Measurements from ENCODE around the gene HPS1. TPM values are rescaled to one million over a fixed set of nuclear protein-coding genes. Genes with fewer than 3 reads are reported as not detected.

The HPS1 gene
- total and polyA plus RNA-seq, 11 donors = 20.9 to 61.4 (median 38.5) TPM

DNA sequence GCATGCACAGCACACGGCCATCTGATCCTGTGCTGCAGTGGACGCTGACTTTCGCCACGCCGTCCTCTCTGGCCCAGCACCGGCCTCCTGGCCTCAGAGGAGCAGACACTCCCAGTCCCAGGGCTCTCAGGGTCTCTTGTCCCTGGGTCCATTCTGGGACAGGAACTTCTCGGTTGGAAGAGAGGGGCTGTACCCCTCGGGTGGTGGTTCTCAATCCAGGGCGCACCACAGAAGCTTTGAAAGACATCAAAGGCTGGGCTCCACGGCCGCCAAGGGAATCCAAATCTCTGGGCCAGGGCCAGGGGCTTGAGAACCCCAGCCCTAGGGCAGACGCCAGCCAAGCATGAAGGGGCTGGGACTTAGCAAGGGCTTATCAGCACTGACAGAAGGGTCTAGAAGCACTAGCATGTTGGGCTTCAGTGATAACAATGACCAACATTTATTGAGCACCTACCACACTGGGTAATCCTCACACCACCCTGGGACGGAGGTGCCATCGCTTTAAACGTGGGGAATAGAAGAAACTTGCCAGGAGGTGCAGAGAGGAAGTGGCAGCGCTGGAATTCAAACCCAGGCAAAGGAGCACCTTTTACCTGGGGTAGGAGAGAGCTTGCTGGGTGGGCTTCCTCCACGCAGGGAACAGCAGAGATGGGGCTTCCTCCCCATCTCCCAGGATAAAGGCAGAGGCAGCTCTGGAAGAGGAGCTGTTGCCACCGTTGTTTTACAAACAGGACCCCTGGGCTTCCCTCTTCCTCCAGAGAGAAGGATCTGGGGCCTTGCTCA lies 29.9 kb downstream of the HPS1 start:
- Histone ChIP-seq H3K4me1 (peaks cover 0 to 37% (median 24%) of the 10 kb centered on the region in 12 donors), H3K27me3 (no peaks in the 10 kb centered on the region), H3K36me3 (peaks cover 0 to 54% (median 39%) of the 10 kb centered on the region in 9 donors), H3K9me3 (no peaks in the 10 kb centered on the region), H3K27ac (no peak overlapping the region), H3K4me3 (no peak overlapping the region)
- ATAC-seq = no peak
- WGBS, 4 donors = 89 to 91% (median 90%) methylated on average over 15 to 18 of the region's 18 CpGs
- intact Hi-C loops (cut with DNase I) = loop anchor here in 2 of 10 donors (5.0 to 10.0 kb wide), 2 partner anchors 149 to 272 kb away; partner anchors contain the start of gene LOXL4 (in 1 of the 2)
- DNase-seq = no peak
- TF ChIP-seq CTCF (IDR thresholded peaks at IDR 0.05) = no peak
- TF ChIP-seq POLR2A (IDR thresholded peaks at IDR 0.05) = no peak

DNA sequence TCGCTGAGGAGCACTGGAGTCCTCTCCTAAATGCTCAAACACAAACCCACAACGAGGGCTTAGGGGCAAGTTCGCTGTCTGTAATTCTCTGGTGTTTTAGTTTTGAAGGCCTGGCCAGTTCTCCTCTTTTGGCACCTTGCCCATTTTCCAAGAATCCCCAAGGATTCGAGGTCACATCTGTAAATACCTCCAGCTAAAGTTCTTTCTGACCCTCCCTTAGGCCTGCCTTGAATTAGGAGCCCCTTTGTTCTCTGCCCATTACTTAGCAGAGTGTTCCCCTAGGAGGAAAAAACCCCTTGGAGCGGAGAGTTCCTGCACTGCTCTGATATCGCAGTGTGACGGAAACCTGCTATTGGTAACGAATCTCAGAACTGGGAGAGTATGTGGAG lies 31.0 kb downstream of the HPS1 start:
- TF ChIP-seq POLR2A (IDR thresholded peaks at IDR 0.05) (no peak), CTCF (IDR thresholded peaks at IDR 0.05) (no peak)
- Histone ChIP-seq H3K4me1 (peaks cover 0 to 47% (median 26%) of the 10 kb centered on the region in 12 donors), H3K27me3 (no peaks in the 10 kb centered on the region), H3K36me3 (peaks cover 0 to 46% (median 34%) of the 10 kb centered on the region in 9 donors), H3K9me3 (no peaks in the 10 kb centered on the region), H3K4me3 (no peak overlapping the region), H3K27ac (peak overlapping the region in 11 of 12 donors; percentile 51 to 90 (median 84))
- DNase-seq = no peak
- peak in 2 of 4 donors; percentile 1 to 3 for ATAC-seq
- intact Hi-C loops (cut with DNase I) = loop anchor here in 2 of 10 donors (5.0 to 10.0 kb wide), 2 partner anchors 148 to 271 kb away; partner anchors contain the start of gene LOXL4 (in 1 of the 2)
- 46 to 61% (median 56%) methylated on average over 8 of the region's 8 CpGs for WGBS, 4 donors

GRCh38 chr10:98414932-98415730 lies 31.6 kb downstream of the HPS1 start, which contains the start of gene PYROXD2:
TSS of gene PYROXD2 (minus strand) at chr10:98415182. CDS start at chr10:98415135, 47 bp downstream.
- Histone ChIP-seq H3K27ac (peak within 1 kb of the TSS; percentile 67 to 90 (median 84)), H3K4me3 (peak within 1 kb of the TSS; percentile 9 to 67 (median 60)), H3K36me3 (peaks cover 0 to 40% (median 34%) of the 10 kb centered on the region in 9 donors), H3K9me3 (no peaks in the 10 kb centered on the region), H3K27me3 (no peaks in the 10 kb centered on the region), H3K4me1 (peaks cover 0 to 50% (median 24%) of the 10 kb centered on the region in 12 donors)
- DNase-seq = peak; percentile 93 to 96 (median 96)
- intact Hi-C loops (cut with DNase I) = loop anchor here in 2 of 10 donors (5.0 to 10.0 kb wide), 2 partner anchors 148 to 270 kb away; partner anchors contain the start of gene LOXL4 (in 1 of the 2)
- WGBS, 4 donors = 27 to 33% (median 29%) methylated on average over 23 to 25 of the region's 25 CpGs
- TF ChIP-seq CTCF (IDR thresholded peaks at IDR 0.05) = peak in 1 of 12 donors; percentile 12
- peak in 1 of 2 donors; percentile 78 for TF ChIP-seq POLR2A (IDR thresholded peaks at IDR 0.05)
- ATAC-seq = peak; percentile 95 to 99 (median 98)

All from heart left ventricle (tissue), 16 donors.